Activated naive CD8-positive, alpha-beta T cell treated with anti-CD3 and anti-CD28 coated beads, Interleukin-2, amount 50 U/mL, for 24 hours (primary cell): Measurements from ENCODE around the gene UNC13A.

ENCODE experiments used
- ATAC-seq: fragments of 150-1000 bp; cut with Tn5 transposase; one replicate; pipeline ENCODE4 v1.10.0; 2021
- DNase-seq: peaks from one replicate; pipeline ENCODE4 v3.0.0; 2021
- H3K27ac Mint-ChIP-seq: one replicate; pipeline ENCODE4 v1.8.0; 2021; ENCODE audit warnings: mild to moderate bottlenecking, mixed read lengths
- H3K27me3 Mint-ChIP-seq: one replicate; pipeline ENCODE4 v1.8.0; 2021; ENCODE audit warnings: mixed read lengths
- H3K36me3 Mint-ChIP-seq: one replicate; pipeline ENCODE4 v1.8.0; 2021; ENCODE audit warnings: low read depth, mixed read lengths
- H3K4me1 Mint-ChIP-seq: one replicate; pipeline ENCODE4 v1.8.0; 2021; ENCODE audit warnings: mixed read lengths
- H3K4me3 Mint-ChIP-seq: one replicate; pipeline ENCODE4 v1.8.0; 2021; ENCODE audit warnings: mild to moderate bottlenecking, moderate library complexity, mixed read lengths
- H3K9me3 Mint-ChIP-seq: one replicate; pipeline ENCODE4 v1.8.0; 2021; ENCODE audit warnings: mixed read lengths

UNC13A gene

GRCh38 chr19:17686023-17686521 lies 2.1 kb downstream of the UNC13A start:
- no peak overlapping the region for H3K27ac Mint-ChIP-seq
- H3K4me1 Mint-ChIP-seq, result peaks cover 11% of the 10 kb centered on the region
- ATAC-seq (no peak), DNase-seq (no peak)
- H3K27me3 Mint-ChIP-seq, result peaks cover 80% of the 10 kb centered on the region
- H3K9me3 Mint-ChIP-seq, result peaks cover 4% of the 10 kb centered on the region
- peaks cover 2% of the 10 kb centered on the region for H3K36me3 Mint-ChIP-seq
- no peak overlapping the region for H3K4me3 Mint-ChIP-seq

- peaks cover 2% of the 10 kb centered on the region for H3K36me3 Mint-ChIP-seq
- ATAC-seq (no peak), DNase-seq (no peak)
- H3K27ac Mint-ChIP-seq, result no peak overlapping the region
- peaks cover 11% of the 10 kb centered on the region for H3K4me1 Mint-ChIP-seq
- H3K4me3 Mint-ChIP-seq, result no peak overlapping the region
- H3K9me3 Mint-ChIP-seq, result peaks cover 4% of the 10 kb centered on the region
- H3K27me3 Mint-ChIP-seq, result peaks cover 78% of the 10 kb centered on the region
These were observed 2.6 kb downstream of the UNC13A start for GRCh38 chr19:17685451-17686022.

- H3K27ac Mint-ChIP-seq, result no peak overlapping the region
These were observed 3.9 kb downstream of the UNC13A start for GRCh38 chr19:17684256-17684655.

GRCh38 chr19:17683078-17683477 lies 5.1 kb downstream of the UNC13A start:
- H3K9me3 Mint-ChIP-seq, result no peaks in the 10 kb centered on the region
- H3K36me3 Mint-ChIP-seq, result no peaks in the 10 kb centered on the region
- no peak for ATAC-seq
- H3K4me1 Mint-ChIP-seq, result peaks cover 13% of the 10 kb centered on the region
- peaks cover 77% of the 10 kb centered on the region for H3K27me3 Mint-ChIP-seq
- no peak overlapping the region for H3K27ac Mint-ChIP-seq
- no peak overlapping the region for H3K4me3 Mint-ChIP-seq
- DNase-seq, result no peak

More at GRCh38 chr19:17684256-17684655, 3.9 kb downstream of the UNC13A start:
- H3K4me3 Mint-ChIP-seq, result no peak overlapping the region
- peaks cover 2% of the 10 kb centered on the region for H3K36me3 Mint-ChIP-seq
- no peak for ATAC-seq
- peaks cover 16% of the 10 kb centered on the region for H3K4me1 Mint-ChIP-seq
- DNase-seq, result no peak
- H3K9me3 Mint-ChIP-seq, result peaks cover 4% of the 10 kb centered on the region
- H3K27me3 Mint-ChIP-seq, result peaks cover 80% of the 10 kb centered on the region

GRCh38 chr19:17682273-17682672 lies 5.9 kb downstream of the UNC13A start:
- ATAC-seq, result no peak
- Mint-ChIP-seq H3K36me3 (no peaks in the 10 kb centered on the region), H3K27me3 (peaks cover 80% of the 10 kb centered on the region), H3K4me3 (no peak overlapping the region), H3K4me1 (peaks cover 9% of the 10 kb centered on the region), H3K27ac (no peak overlapping the region), H3K9me3 (no peaks in the 10 kb centered on the region)
- no peak for DNase-seq

GRCh38 chr19:17681505-17682125 lies 6.5 kb downstream of the UNC13A start:
- no peak overlapping the region for H3K27ac Mint-ChIP-seq
- no peaks in the 10 kb centered on the region for H3K36me3 Mint-ChIP-seq
- ATAC-seq, result no peak
- peak; percentile 58 for DNase-seq
- no peak overlapping the region for H3K4me3 Mint-ChIP-seq
- H3K4me1 Mint-ChIP-seq, result peaks cover 9% of the 10 kb centered on the region
- no peaks in the 10 kb centered on the region for H3K9me3 Mint-ChIP-seq
- peaks cover 81% of the 10 kb centered on the region for H3K27me3 Mint-ChIP-seq

GRCh38 chr19:17680230-17680722 lies 7.9 kb downstream of the UNC13A start:
- H3K4me1 Mint-ChIP-seq, result peaks cover 9% of the 10 kb centered on the region
- H3K27me3 Mint-ChIP-seq, result peaks cover 76% of the 10 kb centered on the region
- H3K9me3 Mint-ChIP-seq, result no peaks in the 10 kb centered on the region
- no peak overlapping the region for H3K27ac Mint-ChIP-seq
- H3K36me3 Mint-ChIP-seq, result no peaks in the 10 kb centered on the region
- H3K4me3 Mint-ChIP-seq, result peak overlapping the region; percentile 40
- peak; percentile 90 for ATAC-seq
- peak; percentile 64 for DNase-seq

- no peak for ATAC-seq
- peaks cover 70% of the 10 kb centered on the region for H3K27me3 Mint-ChIP-seq
- H3K4me3 Mint-ChIP-seq, result peak overlapping the region; percentile 40
- H3K9me3 Mint-ChIP-seq, result no peaks in the 10 kb centered on the region
- H3K27ac Mint-ChIP-seq, result no peak overlapping the region
- no peaks in the 10 kb centered on the region for H3K36me3 Mint-ChIP-seq
- peaks cover 9% of the 10 kb centered on the region for H3K4me1 Mint-ChIP-seq
- no peak for DNase-seq
These were observed 8.5 kb downstream of the UNC13A start for GRCh38 chr19:17679526-17680229.

- Mint-ChIP-seq H3K27me3 (peaks cover 65% of the 10 kb centered on the region), H3K36me3 (no peaks in the 10 kb centered on the region), H3K4me1 (peaks cover 9% of the 10 kb centered on the region), H3K27ac (no peak overlapping the region), H3K4me3 (no peak overlapping the region), H3K9me3 (no peaks in the 10 kb centered on the region)
- DNase-seq (no peak), ATAC-seq (no peak)
These were observed 9.3 kb downstream of the UNC13A start for GRCh38 chr19:17678836-17679235.

GRCh38 chr19:17677002-17677401 lies 11.2 kb downstream of the UNC13A start:
- H3K4me1 Mint-ChIP-seq, result peaks cover 9% of the 10 kb centered on the region
- peaks cover 51% of the 10 kb centered on the region for H3K27me3 Mint-ChIP-seq
- H3K27ac Mint-ChIP-seq, result no peak overlapping the region
- ATAC-seq (no peak), DNase-seq (no peak)
- no peak overlapping the region for H3K4me3 Mint-ChIP-seq
- H3K36me3 Mint-ChIP-seq, result no peaks in the 10 kb centered on the region
- H3K9me3 Mint-ChIP-seq, result no peaks in the 10 kb centered on the region

- no peaks in the 10 kb centered on the region for H3K9me3 Mint-ChIP-seq
These were observed 11.9 kb downstream of the UNC13A start for GRCh38 chr19:17676295-17676694.

GRCh38 chr19:17673937-17674799 lies 14.0 kb downstream of the UNC13A start:
- Mint-ChIP-seq H3K27ac (no peak overlapping the region), H3K9me3 (no peaks in the 10 kb centered on the region), H3K4me3 (no peak overlapping the region), H3K36me3 (no peaks in the 10 kb centered on the region), H3K27me3 (peaks cover 28% of the 10 kb centered on the region), H3K4me1 (no peaks in the 10 kb centered on the region)
- no peak for DNase-seq
- ATAC-seq, result no peak

More at GRCh38 chr19:17676295-17676694, 11.9 kb downstream of the UNC13A start:
- Mint-ChIP-seq H3K27me3 (peaks cover 44% of the 10 kb centered on the region), H3K4me3 (no peak overlapping the region), H3K27ac (no peak overlapping the region), H3K36me3 (no peaks in the 10 kb centered on the region), H3K4me1 (peaks cover 7% of the 10 kb centered on the region)
- ATAC-seq (no peak), DNase-seq (no peak)

GRCh38 chr19:17671906-17672305 lies 16.2 kb downstream of the UNC13A start:
- H3K36me3 Mint-ChIP-seq, result no peaks in the 10 kb centered on the region
- no peaks in the 10 kb centered on the region for H3K4me1 Mint-ChIP-seq
- ATAC-seq (peak; percentile 52), DNase-seq (peak; percentile 28)
- no peaks in the 10 kb centered on the region for H3K9me3 Mint-ChIP-seq
- no peak overlapping the region for H3K27ac Mint-ChIP-seq
- H3K27me3 Mint-ChIP-seq, result peaks cover 12% of the 10 kb centered on the region
- no peak overlapping the region for H3K4me3 Mint-ChIP-seq

GRCh38 chr19:17669419-17669818 lies 18.7 kb downstream of the UNC13A start:
- Mint-ChIP-seq H3K27me3 (peaks cover 11% of the 10 kb centered on the region), H3K27ac (no peak overlapping the region), H3K4me3 (no peak overlapping the region), H3K9me3 (peaks cover 12% of the 10 kb centered on the region), H3K4me1 (no peaks in the 10 kb centered on the region), H3K36me3 (no peaks in the 10 kb centered on the region)
- ATAC-seq (no peak), DNase-seq (no peak)
